T-helper 2 cell (primary cell): ENCODE data around the gene CCSER1.
"Not testable (repeated sequence)": the region's sequence is repeated elsewhere in the genome, so short reads cannot be mapped to it uniquely, and the experiment has no call there.

Experiments
- DNase-seq, 5 experiments: peaks; one replicate each; pipeline versions ENCODE4 v3.0.0 to v3.0.0-alpha.2; 2012 to 2022

CCSER1 gene

DNA sequence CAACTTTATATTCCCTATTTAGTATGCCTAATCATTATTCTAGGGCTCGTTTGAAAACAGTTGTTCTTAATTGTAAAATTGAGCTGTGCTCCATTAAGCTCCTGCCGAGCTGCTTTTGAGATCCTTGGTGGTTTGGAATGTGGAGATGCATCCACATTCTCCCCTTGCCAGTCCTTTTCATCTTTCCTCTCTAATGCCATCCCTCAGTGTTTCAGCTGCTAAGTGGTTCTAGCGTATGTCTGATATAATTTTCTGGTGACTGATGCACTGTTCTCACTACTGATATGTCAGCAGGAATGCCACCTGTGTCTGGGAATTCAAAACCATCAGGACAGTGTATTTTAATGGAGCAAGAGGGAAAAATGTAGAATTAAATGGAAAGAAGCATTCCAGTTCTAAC lies 1085.0 kb downstream of the CCSER1 start:
- DNase-seq = no peak

GRCh38 chr4:91217831-91218403 lies 1090.7 kb downstream of the CCSER1 start:
- not testable (repeated sequence) for DNase-seq

DNA sequence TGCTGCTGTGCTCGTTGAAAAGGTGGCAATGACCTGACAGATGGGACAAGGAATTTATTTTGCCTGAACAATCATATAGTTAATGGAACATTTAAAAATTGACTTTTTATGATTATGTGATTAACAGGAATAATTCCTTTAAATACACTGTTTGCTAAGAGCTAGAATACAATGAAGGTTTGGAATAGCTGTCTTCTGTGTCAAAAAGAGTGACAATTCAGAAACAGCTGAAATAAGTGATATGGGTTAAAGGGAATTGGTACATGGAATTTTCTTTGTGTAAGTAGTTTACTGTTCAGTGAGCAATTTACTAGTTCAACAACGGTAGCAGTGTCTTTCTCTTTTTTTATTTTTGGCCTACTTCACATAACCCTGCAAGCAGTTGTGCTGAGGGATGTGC lies 1093.1 kb downstream of the CCSER1 start:
- DNase-seq = no peak

DNA sequence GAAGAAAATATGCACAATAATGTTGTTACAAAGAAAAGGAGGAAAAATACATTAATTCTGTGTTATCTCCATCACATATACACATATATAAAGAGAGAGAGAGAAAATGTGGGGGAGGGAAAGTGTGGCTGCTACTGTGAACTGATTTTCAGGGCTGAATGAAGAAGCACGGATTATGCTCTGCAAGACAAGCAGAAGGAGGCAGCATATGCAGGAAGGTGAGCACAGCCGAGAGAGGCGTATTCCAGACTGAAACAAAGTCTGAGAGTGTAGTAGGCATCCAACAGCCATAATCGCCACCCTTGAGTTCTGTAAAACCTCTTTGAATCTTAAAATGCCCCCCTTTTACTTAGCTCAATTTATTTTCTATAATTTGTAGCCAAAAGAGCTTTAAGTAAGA lies 1094.8 kb downstream of the CCSER1 start:
- DNase-seq = no peak

GRCh38 chr4:91226867-91227266 lies 1099.7 kb downstream of the CCSER1 start:
- DNase-seq = no peak

DNA sequence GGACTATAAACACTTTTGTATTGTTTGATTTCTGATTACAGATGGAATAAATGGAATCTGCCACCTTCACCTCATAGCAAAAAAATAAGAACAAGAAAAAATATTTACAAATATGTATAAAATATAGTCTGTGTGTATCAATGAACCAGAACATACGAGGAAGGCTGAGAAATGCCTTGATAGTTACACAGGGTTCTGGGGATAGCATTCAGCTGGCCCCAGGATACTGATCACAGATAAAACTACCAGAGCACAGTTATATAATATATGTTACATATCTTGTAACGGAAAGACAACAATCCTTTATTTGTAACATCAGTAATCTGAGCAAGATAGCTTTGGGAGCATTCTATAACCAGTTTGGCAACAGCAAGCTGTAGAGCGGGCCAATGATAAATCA lies 1101.5 kb downstream of the CCSER1 start:
- DNase-seq = no peak

DNA sequence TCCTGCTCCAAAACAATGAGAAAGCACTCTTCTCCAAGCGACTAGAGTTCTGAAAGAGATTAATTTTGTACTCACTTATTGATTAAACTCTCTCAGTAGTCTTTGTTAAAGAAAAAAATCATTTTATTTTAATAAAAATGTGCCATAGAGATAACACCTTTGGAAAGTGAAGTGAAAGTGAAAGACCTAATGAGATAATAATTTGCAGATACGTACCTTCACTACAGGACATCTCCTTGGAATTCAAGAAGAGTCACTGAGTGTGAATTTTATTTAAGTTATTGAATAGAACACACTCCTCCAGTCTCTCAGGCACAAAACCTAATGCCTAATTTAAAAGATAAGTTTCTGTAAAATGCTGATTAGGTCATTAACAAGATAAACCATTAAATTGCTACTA lies 1106.0 kb downstream of the CCSER1 start:
- no peak for DNase-seq

DNA sequence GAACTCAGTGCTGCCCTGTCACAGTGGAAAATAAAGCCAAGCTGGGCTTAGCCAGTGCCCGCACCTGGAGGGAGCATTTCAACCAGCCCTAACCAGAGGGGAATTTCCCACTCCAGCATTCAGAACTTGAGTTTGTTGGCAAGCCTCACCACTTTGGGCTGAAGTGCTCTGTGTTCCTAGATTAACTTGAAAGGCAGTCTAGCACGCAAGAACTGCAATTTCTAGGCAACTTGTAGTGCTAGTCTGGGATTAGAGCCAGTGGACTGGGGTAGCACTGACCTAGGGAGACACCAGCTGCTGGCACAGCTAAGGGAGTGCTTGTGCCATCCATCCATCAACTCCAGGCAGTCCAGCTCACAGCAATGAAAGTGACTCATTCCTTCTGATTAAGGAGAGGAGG lies 1115.9 kb downstream of the CCSER1 start:
- DNase-seq = no peak

- DNase-seq = no peak
Measured at GRCh38 chr4:91256043-91256442, 1128.8 kb downstream of the CCSER1 start.

DNA sequence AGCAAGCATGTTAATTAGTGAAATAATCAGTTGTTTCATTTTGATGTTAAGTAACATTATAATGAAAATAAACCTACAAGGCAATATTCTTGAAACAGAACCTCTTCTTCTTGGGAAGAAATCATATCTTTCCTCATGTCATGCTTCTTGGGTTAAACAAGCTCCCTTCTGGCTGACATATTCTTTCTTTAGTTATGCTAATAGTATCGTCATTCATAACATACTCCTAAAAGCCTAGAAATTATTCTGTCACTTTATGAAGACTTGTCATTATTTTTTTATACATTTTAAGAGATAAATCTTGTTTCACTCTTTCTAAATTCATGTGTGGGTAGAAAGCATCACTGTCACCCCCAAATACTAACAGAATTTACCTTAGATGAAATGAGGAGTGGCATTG lies 1129.6 kb downstream of the CCSER1 start:
- DNase-seq = no peak

DNA sequence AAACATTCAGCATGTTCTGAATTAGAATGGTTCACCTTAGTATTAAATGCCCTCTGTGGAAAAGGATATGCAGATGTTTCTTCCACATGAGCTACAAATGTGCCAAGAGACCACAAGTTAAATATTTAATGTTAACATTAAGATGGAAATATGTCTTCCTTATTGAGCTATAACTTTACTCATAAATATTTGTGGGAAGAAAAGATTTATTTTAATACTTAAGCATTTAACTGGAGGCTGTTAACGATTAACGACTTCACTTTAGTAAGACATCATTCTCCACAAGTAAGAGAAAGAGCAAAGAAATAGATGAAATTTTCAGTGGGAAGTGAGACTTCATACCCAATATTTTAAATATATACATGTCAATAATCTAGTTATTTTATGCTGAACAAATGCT lies 1130.5 kb downstream of the CCSER1 start:
- DNase-seq = no peak

DNA sequence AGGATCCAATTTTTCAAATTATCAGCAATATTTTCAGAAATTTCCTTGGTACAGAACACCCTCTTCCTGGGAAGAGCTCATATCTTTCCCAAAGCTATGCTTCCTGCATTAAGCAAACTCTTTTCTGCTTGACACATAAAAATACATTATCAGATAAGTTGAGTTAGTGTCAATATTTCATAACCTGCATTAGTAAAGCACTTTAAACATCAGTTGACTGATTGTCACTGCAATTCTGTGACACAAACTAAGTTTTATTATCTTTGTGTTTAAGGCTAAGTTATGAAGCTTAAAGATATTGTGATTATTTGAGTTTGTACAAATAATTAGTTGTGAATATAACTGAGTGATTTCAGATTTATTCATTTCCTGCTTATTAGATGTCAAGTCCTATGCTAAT lies 1131.1 kb downstream of the CCSER1 start:
- DNase-seq = no peak

GRCh38 chr4:91267543-91267942 lies 1140.3 kb downstream of the CCSER1 start:
- no peak for DNase-seq

DNA sequence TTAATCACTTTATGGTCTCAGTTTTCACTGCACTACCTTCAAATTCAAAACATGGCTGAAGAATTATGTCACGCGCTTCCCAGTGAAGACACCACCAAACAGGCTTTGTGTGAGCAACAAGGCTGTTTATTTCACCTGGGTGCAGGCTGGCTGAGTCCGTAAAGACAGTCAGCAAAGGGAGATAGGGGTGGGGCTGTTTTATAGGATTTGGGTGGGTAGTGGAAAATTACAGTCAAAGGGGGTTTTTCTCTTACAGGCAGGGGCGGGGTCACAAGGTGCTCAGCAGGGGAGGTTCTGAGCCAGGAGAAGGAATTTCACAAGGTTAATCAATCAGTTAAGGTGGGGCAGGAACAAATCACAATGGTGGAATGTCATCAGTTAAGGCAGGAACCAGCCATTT lies 1141.3 kb downstream of the CCSER1 start:
- not testable (repeated sequence) for DNase-seq

- DNase-seq = no peak
Measured at GRCh38 chr4:91268913-91269312, 1141.7 kb downstream of the CCSER1 start.

DNA sequence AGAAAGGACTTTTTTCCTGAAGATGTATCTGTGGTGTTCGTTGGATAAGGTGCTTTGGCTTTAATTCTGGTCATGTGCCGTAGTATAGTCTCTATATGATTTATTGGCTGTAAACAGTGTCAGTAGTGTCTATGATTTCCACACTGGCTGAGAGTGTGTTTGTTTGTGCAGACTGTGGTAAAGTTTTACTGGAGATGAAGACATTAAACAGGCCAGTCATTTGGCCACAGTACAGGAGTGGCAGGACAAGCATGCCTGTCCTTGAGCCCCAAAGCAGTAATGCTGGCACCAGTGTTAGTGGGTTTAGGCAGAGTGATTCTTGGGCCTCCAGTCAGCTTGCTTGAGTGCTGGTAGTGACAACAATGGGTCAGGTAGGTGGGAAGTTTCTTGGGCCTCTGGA lies 1152.7 kb downstream of the CCSER1 start:
- DNase-seq = no peak

DNA sequence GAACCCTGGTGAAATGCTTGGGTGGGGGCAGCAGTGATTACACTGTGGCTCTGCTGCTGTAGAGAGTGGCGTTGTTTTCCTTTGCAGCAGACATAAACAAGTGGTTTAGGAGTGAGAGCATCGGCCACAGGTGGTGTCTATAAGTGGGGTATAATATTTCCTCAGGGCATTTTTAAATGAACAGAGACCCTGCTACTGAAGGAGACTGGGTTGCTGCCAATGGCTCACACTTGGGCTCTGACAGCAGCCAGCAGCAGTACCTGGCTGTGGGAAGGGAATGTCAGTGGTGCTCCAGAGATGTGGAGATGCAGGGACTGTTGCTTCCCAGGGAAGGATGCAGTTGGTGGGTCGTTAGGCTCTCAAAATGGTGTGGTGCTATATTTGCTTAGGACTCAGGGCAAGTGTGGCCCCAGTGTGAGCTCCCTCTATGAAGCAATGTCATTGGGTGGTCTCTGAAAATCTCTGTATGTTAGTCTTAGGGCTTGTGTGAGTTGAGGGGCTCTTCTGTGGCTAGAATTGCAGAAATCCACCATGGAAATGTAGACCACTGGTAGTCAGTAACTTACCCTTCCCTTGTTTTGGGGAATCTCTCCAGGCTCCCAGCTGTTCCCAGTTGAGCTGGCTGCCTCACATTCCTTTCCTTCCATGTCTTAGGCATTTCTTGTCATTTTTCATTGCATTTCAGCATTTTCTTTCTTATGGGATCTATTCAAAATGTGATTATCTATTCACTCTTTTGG lies 1153.5 kb downstream of the CCSER1 start:
- DNase-seq = no peak

DNA sequence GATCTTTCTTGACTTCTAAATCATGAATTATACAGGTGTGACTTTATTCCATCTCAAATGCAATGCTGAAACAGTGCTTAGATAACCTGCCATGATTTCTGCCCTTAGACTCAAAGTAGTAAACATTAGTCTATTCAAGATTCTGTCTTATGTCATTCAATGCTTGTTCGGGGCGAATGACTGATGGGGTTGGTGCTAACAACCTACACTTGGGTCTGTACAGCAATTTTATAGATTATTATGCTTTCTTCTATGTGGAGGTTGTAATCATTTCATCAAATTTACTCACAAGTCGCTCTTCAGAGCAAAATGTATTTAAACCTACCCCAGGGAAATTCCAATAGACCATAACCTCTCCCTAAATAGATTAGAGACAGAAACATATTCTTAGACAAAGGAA lies 1155.0 kb downstream of the CCSER1 start:
- no peak for DNase-seq

DNA sequence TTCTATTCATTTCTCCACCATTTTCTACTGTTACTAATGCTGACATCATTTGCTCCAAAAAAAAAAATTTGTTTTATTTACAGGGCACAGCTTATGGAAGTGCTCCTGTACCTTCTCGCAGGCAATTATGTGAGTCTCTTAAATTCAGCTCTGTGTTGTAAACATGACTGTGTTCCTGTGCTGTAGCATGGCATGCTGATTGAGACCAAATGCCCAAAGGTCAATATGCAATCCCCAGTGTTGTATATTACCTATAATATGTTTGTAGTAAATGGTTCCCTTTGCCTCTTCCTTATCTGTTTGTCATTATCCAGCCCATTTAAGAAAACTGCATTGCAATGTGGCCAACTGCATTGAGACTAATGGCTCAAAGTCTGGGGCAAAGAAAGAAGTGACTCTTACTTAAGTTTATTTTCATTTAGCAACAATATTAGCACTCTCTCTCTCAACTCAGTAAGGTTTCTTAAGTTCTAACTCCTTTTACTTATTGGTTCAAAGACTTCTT lies 1156.6 kb downstream of the CCSER1 start:
- no peak for DNase-seq

GRCh38 chr4:91284480-91284879 lies 1157.3 kb downstream of the CCSER1 start:
- no peak for DNase-seq

DNA sequence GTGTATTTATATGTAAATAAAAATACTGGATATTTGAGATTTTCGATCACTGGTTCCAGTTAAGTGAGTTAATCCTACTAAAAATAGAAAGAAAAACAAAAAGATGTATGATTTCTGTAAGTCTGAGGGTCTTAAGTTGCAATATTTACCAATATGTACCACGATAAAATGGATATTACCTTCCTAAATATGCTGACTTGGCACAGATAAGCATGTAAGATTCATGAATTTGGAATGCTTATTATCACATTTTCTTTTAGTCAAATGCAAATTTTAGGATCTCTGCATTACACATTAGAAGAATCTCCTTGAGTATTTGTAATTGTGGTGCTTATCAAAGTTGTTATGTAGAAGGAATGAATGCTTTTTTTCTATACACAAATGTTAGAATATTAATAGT lies 1158.3 kb downstream of the CCSER1 start:
- no peak for DNase-seq

- DNase-seq = no peak
Measured at GRCh38 chr4:91288702-91289311, 1161.6 kb downstream of the CCSER1 start.

GRCh38 chr4:91298156-91298700 lies 1171.0 kb downstream of the CCSER1 start:
- DNase-seq = no peak

DNA sequence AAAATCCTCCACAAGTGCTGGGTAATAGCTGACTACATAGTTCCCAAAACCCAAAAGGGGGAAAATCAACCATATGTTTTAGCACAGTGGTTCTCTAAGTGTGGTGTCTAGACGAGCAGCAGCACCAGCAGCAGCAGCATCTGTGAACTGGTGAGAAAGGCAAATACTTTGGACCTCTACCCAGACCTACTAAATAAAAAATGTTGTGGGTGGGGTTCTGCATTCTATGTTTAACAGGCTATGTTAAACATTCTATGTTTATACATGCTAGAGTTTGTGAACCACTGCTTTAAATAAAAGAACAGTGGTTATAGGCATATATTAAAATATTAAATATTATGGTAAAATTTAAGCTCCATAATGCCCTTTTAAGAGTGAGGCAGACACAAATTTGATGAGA lies 1171.6 kb downstream of the CCSER1 start:
- no peak for DNase-seq
